HG03520 (cell line): ENCODE data around the gene TMEM185A.
"Not testable (repeated sequence)": the region's sequence is repeated elsewhere in the genome, so short reads cannot be mapped to it uniquely, and the experiment has no call there.

ENCODE experiments used
- ATAC-seq: cut with Tn5 transposase; IDR thresholded peaks from one replicate; pipeline ENCODE4 v1.9.1; 2021; ENCODE audit warnings: mild to moderate bottlenecking, moderate library complexity; ENCODE audit not compliant: unreplicated experiment

Gene TMEM185A

DNA sequence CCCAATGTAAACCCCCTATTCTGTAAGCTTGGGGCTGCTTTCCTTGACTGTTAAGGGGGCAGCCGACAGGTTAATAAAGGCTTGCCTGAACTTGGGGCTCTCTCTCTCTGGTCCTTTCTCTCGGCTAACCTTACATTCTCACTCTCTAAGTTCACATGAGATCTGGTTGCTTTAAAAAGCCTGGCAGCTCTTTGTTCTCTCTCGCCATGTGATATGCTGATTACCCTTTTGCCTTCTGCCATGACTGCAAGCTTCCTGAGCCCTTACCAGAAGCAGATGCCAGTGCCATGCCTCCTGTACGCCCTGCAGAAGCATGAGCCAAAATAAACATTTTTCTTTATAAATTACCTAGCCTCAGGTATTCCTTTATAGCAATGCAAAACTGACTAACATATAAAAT lies 76.3 kb downstream of the TMEM185A start:
- ATAC-seq: not testable (repeated sequence)

DNA sequence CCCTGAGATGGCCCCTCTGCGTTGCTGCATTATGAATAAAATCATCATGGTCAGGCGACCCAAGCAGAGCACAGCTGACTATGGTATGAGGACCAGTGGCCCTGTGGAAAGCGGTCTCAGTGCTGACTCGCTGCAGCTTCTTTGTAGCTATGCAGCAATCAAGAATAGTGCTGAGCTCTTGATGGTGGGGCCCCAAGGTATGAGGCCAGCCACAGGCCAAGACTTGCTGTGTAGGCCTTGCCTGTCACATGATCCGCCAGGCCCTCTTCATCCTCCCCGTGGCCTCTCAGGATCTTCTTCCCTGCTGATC lies 79.7 kb downstream of the TMEM185A start:
- not testable (repeated sequence) for ATAC-seq

DNA sequence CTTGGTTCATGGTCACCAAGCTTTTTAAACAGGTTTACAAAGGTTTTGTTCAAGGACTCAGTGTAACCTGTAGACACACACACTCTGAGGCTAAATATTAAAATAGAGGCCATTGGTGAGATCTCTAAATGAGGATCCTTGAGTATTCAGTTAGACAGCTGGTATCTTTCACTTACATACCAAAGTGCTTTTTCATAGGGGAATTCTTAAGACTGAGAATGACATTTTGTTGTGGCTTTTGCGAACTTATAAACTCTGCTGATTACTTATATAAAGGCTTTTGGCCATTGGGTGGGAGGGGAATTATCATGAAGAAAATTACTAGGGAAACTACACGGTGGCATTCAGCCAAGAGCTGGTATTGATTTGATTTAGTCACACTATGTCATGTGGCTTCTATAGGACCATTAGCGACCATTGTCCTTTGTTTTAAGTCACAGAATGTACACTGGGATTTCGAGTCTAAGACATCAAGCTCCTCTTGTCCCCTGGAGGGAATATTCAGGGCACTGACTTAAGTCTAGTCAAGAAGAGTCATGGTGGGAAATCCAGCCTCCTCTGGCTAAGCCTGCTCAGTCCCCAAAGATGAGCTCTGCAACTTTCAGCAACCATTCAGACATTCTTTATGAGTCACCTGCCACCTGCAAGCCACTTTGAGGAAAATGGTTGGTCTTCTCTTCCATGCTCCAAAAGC lies 80.2 kb downstream of the TMEM185A start:
- not testable (repeated sequence) for ATAC-seq

DNA sequence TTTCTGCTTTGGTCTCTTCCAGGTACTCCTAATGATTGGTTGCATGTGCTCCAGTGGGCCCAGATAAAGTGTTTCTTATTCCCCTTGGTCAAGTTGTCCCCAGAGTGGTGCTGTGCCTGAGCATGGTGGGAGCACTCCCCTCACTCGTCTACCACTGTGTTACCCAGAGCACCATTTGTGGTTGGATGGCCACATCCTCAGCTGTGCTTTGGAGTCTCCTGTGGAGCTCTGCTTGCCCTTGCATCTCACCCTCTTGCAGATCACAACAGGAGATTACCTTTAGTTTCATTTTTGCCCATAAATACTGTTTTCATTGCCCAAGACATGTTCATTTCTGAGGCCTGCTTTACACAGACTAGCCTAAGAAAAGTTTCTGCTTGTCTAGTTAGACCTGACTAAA lies 81.1 kb downstream of the TMEM185A start:
- ATAC-seq: not testable (repeated sequence)

DNA sequence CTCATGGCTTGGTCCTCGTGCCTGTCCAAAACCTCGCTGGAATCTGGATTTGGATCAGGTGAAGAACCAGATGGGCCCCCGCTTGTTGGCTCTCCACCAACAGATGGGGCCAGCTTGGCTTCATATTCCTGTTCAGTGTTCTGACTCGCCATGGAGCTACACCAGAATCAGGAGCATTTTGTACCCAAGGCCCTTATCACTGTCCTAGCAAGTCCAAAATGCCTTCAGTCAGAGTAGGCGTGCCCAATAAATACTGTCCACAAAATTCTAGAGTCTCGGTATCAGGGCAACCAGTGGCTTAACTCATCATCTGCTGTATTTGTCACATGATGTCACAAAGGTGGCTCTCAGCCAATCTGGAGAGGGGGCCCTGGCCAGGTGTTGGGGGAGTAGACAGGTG lies 81.9 kb downstream of the TMEM185A start, which contains the start of gene HSFX3:
HSFX3 (minus strand) TSS at position 224 of the 400 bp plus-strand sequence; CDS start at position 152, 72 bp downstream.
- ATAC-seq: not testable (repeated sequence)

DNA sequence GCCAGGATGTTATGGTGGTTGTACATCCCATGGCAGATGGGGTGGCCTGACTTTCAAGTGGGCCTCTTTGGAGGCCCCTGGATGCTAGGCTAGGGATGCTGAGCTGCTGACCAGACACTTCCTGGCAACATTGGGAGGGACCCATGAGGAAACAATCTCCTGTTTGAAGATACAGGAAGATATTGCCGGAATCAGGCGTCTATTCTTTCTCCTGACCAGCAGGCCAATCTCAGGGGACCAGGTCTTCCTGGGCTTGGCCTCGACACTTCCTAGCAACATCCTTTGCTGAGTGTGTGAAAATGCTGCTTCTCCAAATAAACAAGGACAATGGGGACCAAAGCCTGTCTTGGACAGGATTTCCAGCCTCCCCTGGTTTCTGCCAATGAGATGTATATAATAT lies 83.8 kb downstream of the TMEM185A start:
- not testable (repeated sequence) for ATAC-seq

DNA sequence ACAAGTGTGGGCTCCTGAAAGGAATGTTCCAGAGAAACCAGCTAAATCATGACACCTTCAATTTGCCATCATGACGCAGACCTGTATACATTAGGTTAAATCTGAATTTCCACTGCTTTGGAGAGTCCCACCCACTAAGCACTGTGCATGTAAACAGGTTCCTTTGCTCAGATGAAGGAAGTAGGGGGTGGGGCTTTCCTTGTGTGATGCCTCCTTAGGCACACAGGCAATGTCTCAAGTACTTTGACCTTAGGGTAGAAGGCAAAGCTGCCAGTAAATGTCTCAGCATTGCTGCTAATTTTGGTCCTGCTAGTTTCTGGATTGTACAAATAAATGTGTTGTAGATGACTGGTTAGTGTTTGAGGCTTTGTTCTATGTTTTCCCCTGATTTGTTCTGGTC lies 84.6 kb downstream of the TMEM185A start:
- not testable (repeated sequence) for ATAC-seq
